ENCODE measurements around the gene LRRK2.
"Not testable (repeated sequence)": the region's sequence is repeated elsewhere in the genome, so short reads cannot be mapped to it uniquely, and the experiment has no call there.

Gene LRRK2

GRCh38 chr12:40382217-40382616, 157.4 kb downstream of the LRRK2 start:
- no peak for TF ChIP-seq CTCF (conservative IDR thresholded peaks at IDR 0.05; ENCODE audit: low read depth, low read length)
- no peak overlapping the region for H3K4me3 ChIP-seq (ENCODE audit: low read length)
- DNase-seq (ENCODE audit: low read depth) = no peak

- not testable (repeated sequence) for H3K4me3 ChIP-seq (ENCODE audit: low read length); DNase-seq (ENCODE audit: low read depth)
Measured at GRCh38 chr12:40387279-40387678, 162.5 kb downstream of the LRRK2 start.

GRCh38 chr12:40390980-40391379, 166.2 kb downstream of the LRRK2 start:
- H3K4me3 ChIP-seq (ENCODE audit: low read length) = no peak overlapping the region
- DNase-seq (ENCODE audit: low read depth) = no peak
- TF ChIP-seq CTCF (conservative IDR thresholded peaks at IDR 0.05; ENCODE audit: low read depth, low read length) = no peak

- no peak for DNase-seq (ENCODE audit: low read depth)
- no peak for TF ChIP-seq CTCF (conservative IDR thresholded peaks at IDR 0.05; ENCODE audit: low read depth, low read length)
- no peak overlapping the region for H3K4me3 ChIP-seq (ENCODE audit: low read length)
Measured at GRCh38 chr12:40393026-40393425, 168.2 kb downstream of the LRRK2 start.

- no peak for TF ChIP-seq CTCF (conservative IDR thresholded peaks at IDR 0.05; ENCODE audit: low read depth, low read length)
- no peak for DNase-seq (ENCODE audit: low read depth)
- no peak overlapping the region for H3K4me3 ChIP-seq (ENCODE audit: low read length)
Measured at GRCh38 chr12:40399656-40400055, 174.9 kb downstream of the LRRK2 start.

- DNase-seq (ENCODE audit: low read depth) = no peak
Measured at GRCh38 chr12:40405419-40405818, 180.6 kb downstream of the LRRK2 start.

More at GRCh38 chr12:40405419-40405818, 180.6 kb downstream of the LRRK2 start:
- no peak overlapping the region for H3K4me3 ChIP-seq (ENCODE audit: low read length)
- no peak for TF ChIP-seq CTCF (conservative IDR thresholded peaks at IDR 0.05; ENCODE audit: low read depth, low read length)

Data from retinal pigment epithelial cell (primary cell).